ENCODE results near the gene BMP8B. TPM values are rescaled to one million over a fixed set of nuclear protein-coding genes. Genes with fewer than 3 reads are reported as not detected.
"Not testable (repeated sequence)": the region's sequence is repeated elsewhere in the genome, so short reads cannot be mapped to it uniquely, and the experiment has no call there.

BMP8B gene
- polyA plus RNA-seq, 2 of the 4 experiments (the other 2 are of a cell fraction) = 2.5 to 3.1 TPM

GRCh38 chr1:39787468-39787867 lies 1.2 kb downstream of the BMP8B start:
- Histone ChIP-seq H3K4me2 (no peak overlapping the region; the same call in 2 of the 3 replicates), H3K4me3 (no peak overlapping the region), H3K9me3 (no peaks in the 10 kb centered on the region), H3K27ac (no peak overlapping the region), H3K4me1 (peaks cover 5% of the 10 kb centered on the region; the same call in 1 of the 3 replicates)
- ATAC-seq (no peak), FAIRE-seq (no peak), DNase-seq (ENCODE audit: low read depth in 1 of 2, low spot score in 1 of 2) (no peak)
- ChIA-PET POLR2A (no interaction called here), CTCF (no interaction called here)
- WGBS (ENCODE audit: missing lambda C conversion rate) = 84% methylated on average over 8 of the region's 11 CpGs
- TF ChIP-seq, protein P1, sequence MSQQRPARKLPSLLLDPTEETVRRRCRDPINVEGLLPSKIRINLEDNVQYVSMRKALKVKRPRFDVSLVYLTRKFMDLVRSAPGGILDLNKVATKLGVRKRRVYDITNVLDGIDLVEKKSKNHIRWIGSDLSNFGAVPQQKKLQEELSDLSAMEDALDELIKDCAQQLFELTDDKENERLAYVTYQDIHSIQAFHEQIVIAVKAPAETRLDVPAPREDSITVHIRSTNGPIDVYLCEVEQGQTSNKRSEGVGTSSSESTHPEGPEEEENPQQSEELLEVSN (IDR thresholded peaks at IDR 0.05; ENCODE audit: borderline replicate concordance, low read depth) = no peak
- TF ChIP-seq BHLHE40 (IDR thresholded peaks at IDR 0.05; ENCODE audit: low read depth, low read length) (no peak), CHD4 (IDR thresholded peaks at IDR 0.05; ENCODE audit: borderline replicate concordance) (no peak), ZFP36 (IDR thresholded peaks at IDR 0.05; ENCODE audit: borderline replicate concordance, partially characterized antibody) (no peak), FOSB (CRISPR knock-in tag; IDR thresholded peaks at IDR 0.05) (no peak), PBX3 (IDR thresholded peaks at IDR 0.05) (no peak), HDAC2 (IDR thresholded peaks at IDR 0.05) (no peak), RCOR1 (IDR thresholded peaks at IDR 0.05; ENCODE audit: low read depth, low read length) (no peak), ESRRA (IDR thresholded peaks at IDR 0.05; ENCODE audit: borderline replicate concordance, low read length) (no peak), JUNB (IDR thresholded peaks at IDR 0.05) (no peak), HES2 (IDR thresholded peaks at IDR 0.05) (no peak), FOSL2 (IDR thresholded peaks at IDR 0.05) (no peak), FOSL2 (CRISPR knock-in tag; IDR thresholded peaks at IDR 0.05) (no peak), NFE2L2 (conservative IDR thresholded peaks at IDR 0.05; ENCODE audit: low read length) (no peak)
- TF ChIP-seq, protein P2, sequence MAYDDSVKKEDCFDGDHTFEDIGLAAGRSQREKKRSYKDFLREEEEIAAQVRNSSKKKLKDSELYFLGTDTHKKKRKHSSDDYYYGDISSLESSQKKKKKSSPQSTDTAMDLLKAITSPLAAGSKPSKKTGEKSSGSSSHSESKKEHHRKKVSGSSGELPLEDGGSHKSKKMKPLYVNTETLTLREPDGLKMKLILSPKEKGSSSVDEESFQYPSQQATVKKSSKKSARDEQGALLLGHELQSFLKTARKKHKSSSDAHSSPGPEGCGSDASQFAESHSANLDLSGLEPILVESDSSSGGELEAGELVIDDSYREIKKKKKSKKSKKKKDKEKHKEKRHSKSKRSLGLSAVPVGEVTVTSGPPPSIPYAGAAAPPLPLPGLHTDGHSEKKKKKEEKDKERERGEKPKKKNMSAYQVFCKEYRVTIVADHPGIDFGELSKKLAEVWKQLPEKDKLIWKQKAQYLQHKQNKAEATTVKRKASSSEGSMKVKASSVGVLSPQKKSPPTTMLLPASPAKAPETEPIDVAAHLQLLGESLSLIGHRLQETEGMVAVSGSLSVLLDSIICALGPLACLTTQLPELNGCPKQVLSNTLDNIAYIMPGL (CRISPR knock-in tag; IDR thresholded peaks at IDR 0.05; ENCODE audit: borderline replicate concordance) = no peak

GRCh38 chr1:39787108-39787375 lies 1.6 kb downstream of the BMP8B start:
- FAIRE-seq = not testable (repeated sequence)

GRCh38 chr1:39786303-39787107 lies 2.2 kb downstream of the BMP8B start:
- ATAC-seq; H3K9me3 ChIP-seq; H3K27ac ChIP-seq; H3K4me2 ChIP-seq; FAIRE-seq; H3K4me1 ChIP-seq; POLR2A ChIA-PET; DNase-seq (ENCODE audit: low read depth in 1 of 2, low spot score in 1 of 2); H3K4me3 ChIP-seq: not testable (repeated sequence)
- 79% methylated on average over 5 of the region's 12 CpGs for WGBS (ENCODE audit: missing lambda C conversion rate)
- CTCF ChIA-PET = interaction anchor here (1.0 to 1.4 kb wide), 2 partner anchors 11 to 180 kb away, joined by 3 to 4 read pairs; no protein-coding TSS in a partner anchor

More at GRCh38 chr1:39787108-39787375, 1.6 kb downstream of the BMP8B start:
- H3K4me1 ChIP-seq; ATAC-seq; H3K4me3 ChIP-seq; H3K9me3 ChIP-seq; H3K27ac ChIP-seq; DNase-seq (ENCODE audit: low read depth in 1 of 2, low spot score in 1 of 2); POLR2A ChIA-PET; H3K4me2 ChIP-seq: not testable (repeated sequence)
- CTCF ChIA-PET = interaction anchor here (1.0 kb wide), 1 partner anchor 11 kb away, joined by 3 read pairs; no protein-coding TSS in a partner anchor
- WGBS (ENCODE audit: missing lambda C conversion rate) = 85% methylated on average over 3 of the region's 5 CpGs

GRCh38 chr1:39782685-39783084 lies 6.0 kb downstream of the BMP8B start:
- DNase-seq (ENCODE audit: low read depth in 1 of 2, low spot score in 1 of 2); POLR2A ChIA-PET; H3K4me1 ChIP-seq; FAIRE-seq; H3K4me3 ChIP-seq; H3K9me3 ChIP-seq; ATAC-seq; H3K4me2 ChIP-seq; H3K27ac ChIP-seq: not testable (repeated sequence)
- 95% methylated on average over 10 of the region's 10 CpGs for WGBS (ENCODE audit: missing lambda C conversion rate)
- CTCF ChIA-PET = interaction anchor here (1.8 kb wide), 1 partner anchor 17 kb away, joined by 8 read pairs; no protein-coding TSS in a partner anchor
